ENCODE data around the gene DNMT1. TPM values are rescaled to one million over a fixed set of nuclear protein-coding genes. Genes with fewer than 3 reads are reported as not detected.

DNMT1 gene
- polyA plus RNA-seq, 1 donor (not counting 4 experiments of a cell fraction or from before 2014, with no cell fraction given), result 52.0 TPM

- Histone ChIP-seq H3K27ac (ENCODE audit: control insufficient read depth, insufficient read depth, low read length) (no peak overlapping the region), H3K4me2 (ENCODE audit: control insufficient read depth, extremely low read depth, insufficient read depth, low read depth, low read length) (no peak overlapping the region), H3K79me2 (ENCODE audit: control insufficient read depth, insufficient read depth, low read length) (peaks cover 64% of the 10 kb centered on the region), H3K4me1 (ENCODE audit: control insufficient read depth, extremely low read depth, insufficient read depth, low read length) (peaks cover 3% of the 10 kb centered on the region), H3K9me3 (ENCODE audit: control insufficient read depth, low read depth, low read length) (no peaks in the 10 kb centered on the region), H3K9ac (ENCODE audit: control insufficient read depth, extremely low read depth, insufficient read depth, low read length) (no peak overlapping the region), H3K27me3 (ENCODE audit: control insufficient read depth, extremely low read depth, insufficient read depth, low read length) (no peaks in the 10 kb centered on the region), H2AFZ (ENCODE audit: control insufficient read depth, low read length) (no peak overlapping the region), H4K20me1 (ENCODE audit: control insufficient read depth, extremely low read depth, insufficient read depth, low read length) (peaks cover 21% of the 10 kb centered on the region), H3K4me3 (ENCODE audit: control insufficient read depth in 2 of 3, extremely low read depth in 1 of 3, insufficient read depth in 2 of 3, low read depth in 1 of 3, low read length in 3 of 3) (no peak overlapping the region), H3K9me1 (ENCODE audit: control insufficient read depth, extremely low read depth, insufficient read depth, low read length) (no peaks in the 10 kb centered on the region), H3K36me3 (ENCODE audit: control insufficient read depth in 2 of 2, extremely low read depth in 1 of 2, insufficient read depth in 2 of 2, low read length in 2 of 2) (peaks cover 17 to 24% of the 10 kb centered on the region in 2 experiments)
- dilution Hi-C loops (cut with MboI; ENCODE audit: extremely low pct_ligation_motif_present, low sequenced_read_pairs), result no loop called here
- DNase-seq (ENCODE audit: low read depth, low spot score) (no peak), FAIRE-seq (no peak)
- TF ChIP-seq EZH2 (IDR thresholded peaks at IDR 0.05; ENCODE audit: low read length) (no peak), CTCF (optimal IDR thresholded peaks at IDR 0.05 in 1 of 3, IDR thresholded peaks at IDR 0.05 in 1 of 3, conservative IDR thresholded peaks at IDR 0.05 in 1 of 3; ENCODE audit: extremely low read depth in 1 of 3, insufficient read depth in 2 of 3, low read length in 3 of 3) (no peak)
These were observed 10.8 kb downstream of the DNMT1 start for GRCh38 chr19:10183926-10184325.

- no peak overlapping the region for H3K27ac ChIP-seq (ENCODE audit: control insufficient read depth, insufficient read depth, low read length)
- H3K79me2 ChIP-seq (ENCODE audit: control insufficient read depth, insufficient read depth, low read length), result peaks cover 53% of the 10 kb centered on the region
- peaks cover 17% of the 10 kb centered on the region in 2 experiments for H3K36me3 ChIP-seq (ENCODE audit: control insufficient read depth in 2 of 2, extremely low read depth in 1 of 2, insufficient read depth in 2 of 2, low read length in 2 of 2)
These were observed 11.9 kb downstream of the DNMT1 start for GRCh38 chr19:10182847-10183246.

More at GRCh38 chr19:10182847-10183246, 11.9 kb downstream of the DNMT1 start:
- Histone ChIP-seq H4K20me1 (ENCODE audit: control insufficient read depth, extremely low read depth, insufficient read depth, low read length) (peaks cover 16% of the 10 kb centered on the region), H3K4me1 (ENCODE audit: control insufficient read depth, extremely low read depth, insufficient read depth, low read length) (peaks cover 3% of the 10 kb centered on the region), H3K9ac (ENCODE audit: control insufficient read depth, extremely low read depth, insufficient read depth, low read length) (no peak overlapping the region), H3K27me3 (ENCODE audit: control insufficient read depth, extremely low read depth, insufficient read depth, low read length) (no peaks in the 10 kb centered on the region), H3K4me3 (ENCODE audit: control insufficient read depth in 2 of 3, extremely low read depth in 1 of 3, insufficient read depth in 2 of 3, low read depth in 1 of 3, low read length in 3 of 3) (no peak overlapping the region), H2AFZ (ENCODE audit: control insufficient read depth, low read length) (no peak overlapping the region), H3K9me1 (ENCODE audit: control insufficient read depth, extremely low read depth, insufficient read depth, low read length) (no peaks in the 10 kb centered on the region), H3K9me3 (ENCODE audit: control insufficient read depth, low read depth, low read length) (no peaks in the 10 kb centered on the region), H3K4me2 (ENCODE audit: control insufficient read depth, extremely low read depth, insufficient read depth, low read depth, low read length) (no peak overlapping the region)
- no peak for DNase-seq (ENCODE audit: low read depth, low spot score)
- TF ChIP-seq EZH2 (IDR thresholded peaks at IDR 0.05; ENCODE audit: low read length) (no peak), CTCF (optimal IDR thresholded peaks at IDR 0.05 in 1 of 3, IDR thresholded peaks at IDR 0.05 in 1 of 3, conservative IDR thresholded peaks at IDR 0.05 in 1 of 3; ENCODE audit: extremely low read depth in 1 of 3, insufficient read depth in 2 of 3, low read length in 3 of 3) (no peak)
- FAIRE-seq, result no peak
- dilution Hi-C loops (cut with MboI; ENCODE audit: extremely low pct_ligation_motif_present, low sequenced_read_pairs), result no loop called here
